HEK293 (cell line): ENCODE data around the gene RING1.
A peak's percentile ranks its signal among the peaks of the same experiment; 100 is the strongest.

ENCODE experiments used
- ELK4 ChIP-seq: IDR thresholded peaks from 2 replicates; pipeline ENCODE4 v1.6.1; 2011; ENCODE audit warnings: mild to moderate bottlenecking, low read depth, low read length, borderline replicate concordance
- GFI1B ChIP-seq: fragments of 450-650 bp; formaldehyde crosslinking; IDR thresholded peaks from 2 replicates; pipeline ENCODE4 v1.5.1; 2016; ENCODE audit warnings: missing biosample characterization, missing genetic modification characterization
- GLI2 ChIP-seq: fragments of 450-650 bp; formaldehyde crosslinking; IDR thresholded peaks from 2 replicates; pipeline ENCODE4; 2017; ENCODE audit warnings: missing biosample characterization, missing genetic modification characterization, low read depth, borderline replicate concordance
- IKZF3 ChIP-seq: fragments of 450-650 bp; IDR thresholded peaks from 2 replicates; pipeline ENCODE4 v1.5.0; 2018; ENCODE audit warnings: missing biosample characterization, mild to moderate bottlenecking, missing genetic modification characterization, moderate library complexity
- MEIS1 ChIP-seq: sonication (generic); formaldehyde crosslinking; IDR thresholded peaks from 2 replicates; pipeline ENCODE4 v1.8.1; 2022; ENCODE audit warnings: missing genetic modification reagents, mild to moderate bottlenecking, borderline replicate concordance
- PBX3 ChIP-seq: sonication (generic); formaldehyde crosslinking; IDR thresholded peaks from 2 replicates; pipeline ENCODE4 v1.8.1; 2022; ENCODE audit warnings: mild to moderate bottlenecking, moderate library complexity, missing genetic modification reagents
- PRDM10 ChIP-seq: fragments of 450-650 bp; formaldehyde crosslinking; IDR thresholded peaks from 2 replicates; pipeline ENCODE4 v1.5.1; 2016; ENCODE audit warnings: missing biosample characterization, missing genetic modification characterization
- SP3 ChIP-seq: fragments of 450-650 bp; formaldehyde crosslinking; IDR thresholded peaks from 2 replicates; pipeline ENCODE4 v1.5.1; 2016; ENCODE audit warnings: missing biosample characterization, missing genetic modification characterization
- ZBTB20 ChIP-seq: fragments of 450-650 bp; formaldehyde crosslinking; IDR thresholded peaks from 2 replicates; pipeline ENCODE4 v1.5.1; 2016; ENCODE audit warnings: missing biosample characterization, missing genetic modification characterization
- ZFHX2 ChIP-seq: fragments of 450-650 bp; formaldehyde crosslinking; conservative IDR thresholded peaks from 2 replicates; pipeline ENCODE4 v1.5.1; 2016; ENCODE audit warnings: missing biosample characterization, missing genetic modification characterization
- ZIC2 ChIP-seq: fragments of 450-650 bp; formaldehyde crosslinking; IDR thresholded peaks from 2 replicates; pipeline ENCODE4 v1.5.1; 2016; ENCODE audit warnings: missing biosample characterization, missing genetic modification characterization
- ZNF155 ChIP-seq: fragments of 450-650 bp; formaldehyde crosslinking; IDR thresholded peaks from 2 replicates; pipeline ENCODE4 v1.5.1; 2016; ENCODE audit warnings: missing biosample characterization, missing genetic modification characterization
- ZNF16 ChIP-seq: fragments of 450-650 bp; formaldehyde crosslinking; IDR thresholded peaks from 2 replicates; pipeline ENCODE4 v1.5.1; 2016; ENCODE audit warnings: low read depth, missing biosample characterization, missing genetic modification characterization
- ZNF175 ChIP-seq: fragments of 450-650 bp; formaldehyde crosslinking; IDR thresholded peaks from 2 replicates; pipeline ENCODE4 v1.5.1; 2016; ENCODE audit warnings: missing biosample characterization, missing genetic modification characterization
- ZNF18 ChIP-seq: fragments of 450-650 bp; formaldehyde crosslinking; IDR thresholded peaks from 2 replicates; pipeline ENCODE4 v1.5.1; 2016; ENCODE audit warnings: missing biosample characterization, missing genetic modification characterization
- ZNF2 ChIP-seq: fragments of 450-650 bp; formaldehyde crosslinking; IDR thresholded peaks from 2 replicates; pipeline ENCODE4 v1.5.1; 2016; ENCODE audit warnings: missing biosample characterization, missing genetic modification characterization
- ZNF223 ChIP-seq: fragments of 450-650 bp; formaldehyde crosslinking; IDR thresholded peaks from 2 replicates; pipeline ENCODE4 v1.5.1; 2016; ENCODE audit warnings: missing biosample characterization, missing genetic modification characterization
- ZNF311 ChIP-seq: fragments of 450-650 bp; formaldehyde crosslinking; IDR thresholded peaks from 2 replicates; pipeline ENCODE4 v1.5.1; 2017; ENCODE audit warnings: missing biosample characterization, missing genetic modification characterization, borderline replicate concordance
- ZNF335 ChIP-seq: fragments of 450-650 bp; formaldehyde crosslinking; conservative IDR thresholded peaks from 2 replicates; pipeline ENCODE4 v1.5.1; 2016; ENCODE audit warnings: missing biosample characterization, missing genetic modification characterization
- ZNF366 ChIP-seq: fragments of 450-650 bp; formaldehyde crosslinking; conservative IDR thresholded peaks from 2 replicates; pipeline ENCODE4 v1.5.1; 2016; ENCODE audit warnings: missing biosample characterization, missing genetic modification characterization
- ZNF488 ChIP-seq: fragments of 450-650 bp; formaldehyde crosslinking; IDR thresholded peaks from 2 replicates; pipeline ENCODE4 v1.5.1; 2016; ENCODE audit warnings: missing biosample characterization, missing genetic modification characterization
- ZNF544 ChIP-seq: fragments of 450-650 bp; formaldehyde crosslinking; IDR thresholded peaks from 2 replicates; pipeline ENCODE4 v1.5.0; 2017; ENCODE audit warnings: missing biosample characterization, missing genetic modification characterization
- ZNF623 ChIP-seq: fragments of 450-650 bp; formaldehyde crosslinking; IDR thresholded peaks from 2 replicates; pipeline ENCODE4 v1.5.1; 2016; ENCODE audit warnings: missing biosample characterization, missing genetic modification characterization
- ZNF624 ChIP-seq: fragments of 450-650 bp; formaldehyde crosslinking; IDR thresholded peaks from 2 replicates; pipeline ENCODE4 v1.5.1; 2017; ENCODE audit warnings: missing biosample characterization, missing genetic modification characterization
- ZNF629 ChIP-seq: fragments of 450-650 bp; formaldehyde crosslinking; IDR thresholded peaks from 2 replicates; pipeline ENCODE4 v1.5.1; 2017; ENCODE audit warnings: missing biosample characterization, missing genetic modification characterization
- ZNF658 ChIP-seq: fragments of 450-650 bp; formaldehyde crosslinking; IDR thresholded peaks from 2 replicates; pipeline ENCODE4; 2016; ENCODE audit warnings: missing biosample characterization, missing genetic modification characterization
- ZNF670 ChIP-seq: fragments of 450-650 bp; formaldehyde crosslinking; IDR thresholded peaks from 2 replicates; pipeline ENCODE4 v1.5.1; 2016; ENCODE audit warnings: missing biosample characterization, missing genetic modification characterization, low read depth
- ZNF677 ChIP-seq: fragments of 450-650 bp; IDR thresholded peaks from 2 replicates; pipeline ENCODE4 v1.5.0; 2018; ENCODE audit warnings: missing biosample characterization, mild to moderate bottlenecking, missing genetic modification characterization, moderate library complexity
- ZNF707 ChIP-seq: fragments of 450-650 bp; formaldehyde crosslinking; IDR thresholded peaks from 2 replicates; pipeline ENCODE4 v1.5.1; 2016; ENCODE audit warnings: missing biosample characterization, missing genetic modification characterization
- ZNF768 ChIP-seq: fragments of 450-650 bp; formaldehyde crosslinking; IDR thresholded peaks from 2 replicates; pipeline ENCODE4 v1.5.1; 2018; ENCODE audit warnings: missing biosample characterization, mild to moderate bottlenecking, missing genetic modification characterization
- ZNF791 ChIP-seq: fragments of 450-650 bp; formaldehyde crosslinking; IDR thresholded peaks from 2 replicates; pipeline ENCODE4 v1.5.1; 2016; ENCODE audit warnings: missing biosample characterization, missing genetic modification characterization
- ZNF837 ChIP-seq: fragments of 450-650 bp; formaldehyde crosslinking; IDR thresholded peaks from 2 replicates; pipeline ENCODE4 v1.5.1; 2016; ENCODE audit warnings: missing biosample characterization, missing genetic modification characterization
- ZNF843 ChIP-seq: fragments of 450-650 bp; formaldehyde crosslinking; IDR thresholded peaks from 2 replicates; pipeline ENCODE4 v1.5.1; 2016; ENCODE audit warnings: missing biosample characterization, missing genetic modification characterization
- ZXDB ChIP-seq: fragments of 450-650 bp; formaldehyde crosslinking; IDR thresholded peaks from 2 replicates; pipeline ENCODE4 v1.5.1; 2016; ENCODE audit warnings: missing biosample characterization, missing genetic modification characterization

RING1 gene

GRCh38 chr6:33248932-33249731 is 40.8 kb downstream of the RING1 start (continued):
- TF ChIP-seq ZNF18 (tag by site-specific recombination) (no peak), IKZF3 (peak; percentile 96), ZXDB (tag by site-specific recombination) (peak; percentile 39), ZNF791 (tag by site-specific recombination) (no peak), ZNF629 (no peak), ZIC2 (tag by site-specific recombination) (peak; percentile 44; the same call in 1 of the 2 replicates), PBX3 (CRISPR knock-in tag) (peak; percentile 80), ELK4 (no peak), ZBTB20 (tag by site-specific recombination) (peak; percentile 30; the same call in 1 of the 2 replicates), ZNF843 (no peak; the same call in 1 of the 2 replicates), ZNF707 (tag by site-specific recombination) (no peak), ZNF768 (tag by site-specific recombination) (no peak), ZFHX2 (tag by site-specific recombination) (peak; percentile 80), ZNF16 (tag by site-specific recombination) (no peak), GLI2 (tag by site-specific recombination) (no peak), PRDM10 (tag by site-specific recombination) (peak; percentile 86), GFI1B (tag by site-specific recombination) (no peak), ZNF175 (no peak), ZNF544 (no peak), ZNF658 (tag by site-specific recombination) (no peak), ZNF223 (tag by site-specific recombination) (no peak), ZNF837 (tag by site-specific recombination) (peak; percentile 87; the same call in 1 of the 2 replicates), ZNF670 (tag by site-specific recombination) (no peak), MEIS1 (CRISPR knock-in tag) (no peak), ZNF311 (tag by site-specific recombination) (no peak), ZNF624 (tag by site-specific recombination) (no peak), ZNF366 (tag by site-specific recombination) (peak; percentile 84), ZNF623 (tag by site-specific recombination) (no peak), ZNF335 (tag by site-specific recombination) (peak; percentile 96), ZNF155 (no peak), ZNF677 (tag by site-specific recombination) (no peak), ZNF488 (no peak), SP3 (tag by site-specific recombination) (peak; percentile 83), ZNF2 (tag by site-specific recombination) (no peak)
